HG03103 (cell line): Measurements from ENCODE around the gene CSGALNACT2.

Source experiments
- ATAC-seq: cut with Tn5 transposase; IDR thresholded peaks from one replicate; pipeline ENCODE4 v1.9.1; 2021; ENCODE audit warnings: low read depth; ENCODE audit not compliant: unreplicated experiment

The CSGALNACT2 gene

GRCh38 chr10:43224321-43224720 lies 86.1 kb downstream of the CSGALNACT2 start:
- ATAC-seq: no peak

GRCh38 chr10:43225004-43225786 lies 87.0 kb downstream of the CSGALNACT2 start:
- ATAC-seq: no peak

GRCh38 chr10:43225787-43226153 lies 87.5 kb downstream of the CSGALNACT2 start:
- no peak for ATAC-seq

GRCh38 chr10:43226441-43226840 lies 88.2 kb downstream of the CSGALNACT2 start:
- ATAC-seq: no peak

- ATAC-seq: no peak
These were observed 88.9 kb downstream of the CSGALNACT2 start for GRCh38 chr10:43226851-43227845.

- no peak for ATAC-seq
These were observed 89.9 kb downstream of the CSGALNACT2 start for GRCh38 chr10:43227911-43228782.

GRCh38 chr10:43228783-43229207 lies 90.5 kb downstream of the CSGALNACT2 start:
- no peak for ATAC-seq

- ATAC-seq: no peak
These were observed 91.2 kb downstream of the CSGALNACT2 start for GRCh38 chr10:43229208-43230061.

- ATAC-seq: no peak
These were observed 92.1 kb downstream of the CSGALNACT2 start for GRCh38 chr10:43230101-43230908.

GRCh38 chr10:43230909-43231522 lies 92.8 kb downstream of the CSGALNACT2 start:
- ATAC-seq: no peak

GRCh38 chr10:43231523-43232078 lies 93.4 kb downstream of the CSGALNACT2 start:
- ATAC-seq: no peak

GRCh38 chr10:43233601-43234430 lies 95.6 kb downstream of the CSGALNACT2 start:
- no peak for ATAC-seq

- no peak for ATAC-seq
These were observed 96.3 kb downstream of the CSGALNACT2 start for GRCh38 chr10:43234471-43235041.
